Omental fat pad (tissue), 4 donors: ENCODE data around the gene ELAC1. TPM values are rescaled to one million over a fixed set of nuclear protein-coding genes. Genes with fewer than 3 reads are reported as not detected.
A peak's percentile ranks its signal among the peaks of the same experiment; 100 is the strongest.

Experiments used
- ATAC-seq: fragments of 150-250 bp; one replicate; pipeline ENCODE4 v1.9.1; 2016; ENCODE audit warnings: mild to moderate bottlenecking, moderate library complexity; ENCODE audit not compliant: low FRiP score
- DNase-seq: peaks from one replicate; pipeline ENCODE4 v3.0.0-alpha.2; 2019; ENCODE audit warnings: low spot score
- small RNA-seq: library from RNA; depleted of rRNA; stranded (forward); fragments of <200 nt; gene quantifications from one replicate; pipeline ENCODE3, GENCODE V24; 2016
- total RNA-seq, 4 donors: library from RNA; depleted of rRNA; stranded (reverse); fragments of >200 nt; gene quantifications; one replicate each; pipeline ENCODE4 v1.1.0, GENCODE V29; 2016
- TF ChIP-seq, protein P1 (sequence below), 3 donors: fragments of 450-650 bp; IDR thresholded peaks; one replicate each; pipeline ENCODE4 v1.5.1; 2016 to 2017; ENCODE audit warnings: antibody characterized with exemption in 3 of 3, mild to moderate bottlenecking in 3 of 3, moderate library complexity in 2 of 3

ELAC1 gene
- total RNA-seq, 4 donors from 2014 or later = 4.4 to 8.4 (median 5.5) TPM

DNA sequence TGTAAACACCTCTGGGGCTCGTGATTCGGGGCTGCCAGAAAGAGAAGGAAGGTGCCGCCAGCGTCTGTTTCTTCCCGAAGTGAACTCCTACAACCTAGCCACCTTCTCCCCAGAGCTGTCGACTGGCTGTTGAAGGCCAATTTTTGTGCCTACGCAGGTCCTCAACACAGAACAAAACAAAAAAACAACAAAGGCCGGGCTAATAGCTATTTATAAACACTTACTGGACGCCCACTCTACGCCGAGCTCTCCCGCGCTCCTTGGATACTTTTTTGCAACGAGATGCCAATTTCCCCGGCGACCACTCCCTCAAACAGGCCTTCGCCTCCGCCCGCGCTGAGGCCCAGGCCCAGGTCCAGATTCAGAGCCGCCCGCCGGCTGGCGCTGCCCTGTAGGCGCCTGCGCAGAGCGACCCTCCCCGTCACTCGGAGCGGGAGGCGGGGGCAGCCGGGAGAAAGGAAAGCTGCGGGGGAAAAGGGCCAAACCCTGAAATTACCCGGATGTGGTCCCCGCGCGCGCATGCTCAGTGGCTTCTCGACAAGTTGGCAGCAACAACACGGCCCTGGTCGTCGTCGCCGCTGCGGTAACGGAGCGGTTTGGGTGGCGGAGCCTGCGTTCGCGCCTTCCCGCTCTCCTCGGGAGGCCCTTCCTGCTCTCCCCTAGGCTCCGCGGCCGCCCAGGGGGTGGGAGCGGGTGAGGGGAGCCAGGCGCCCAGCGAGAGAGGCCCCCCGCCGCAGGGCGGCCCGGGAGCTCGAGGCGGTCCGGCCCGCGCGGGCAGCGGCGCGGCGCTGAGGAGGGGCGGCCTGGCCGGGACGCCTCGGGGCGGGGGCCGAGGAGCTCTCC, 62.1 kb downstream of the ELAC1 start, which contains the start of gene SMAD4:
Gene SMAD4 (plus strand): TSS at position 520 of the 843 bp plus-strand sequence. CDS start 16,834 bp downstream, outside the sequence.
- peak; percentile 96 for ATAC-seq
- peak; percentile 93 for DNase-seq
- TF ChIP-seq, protein P1, sequence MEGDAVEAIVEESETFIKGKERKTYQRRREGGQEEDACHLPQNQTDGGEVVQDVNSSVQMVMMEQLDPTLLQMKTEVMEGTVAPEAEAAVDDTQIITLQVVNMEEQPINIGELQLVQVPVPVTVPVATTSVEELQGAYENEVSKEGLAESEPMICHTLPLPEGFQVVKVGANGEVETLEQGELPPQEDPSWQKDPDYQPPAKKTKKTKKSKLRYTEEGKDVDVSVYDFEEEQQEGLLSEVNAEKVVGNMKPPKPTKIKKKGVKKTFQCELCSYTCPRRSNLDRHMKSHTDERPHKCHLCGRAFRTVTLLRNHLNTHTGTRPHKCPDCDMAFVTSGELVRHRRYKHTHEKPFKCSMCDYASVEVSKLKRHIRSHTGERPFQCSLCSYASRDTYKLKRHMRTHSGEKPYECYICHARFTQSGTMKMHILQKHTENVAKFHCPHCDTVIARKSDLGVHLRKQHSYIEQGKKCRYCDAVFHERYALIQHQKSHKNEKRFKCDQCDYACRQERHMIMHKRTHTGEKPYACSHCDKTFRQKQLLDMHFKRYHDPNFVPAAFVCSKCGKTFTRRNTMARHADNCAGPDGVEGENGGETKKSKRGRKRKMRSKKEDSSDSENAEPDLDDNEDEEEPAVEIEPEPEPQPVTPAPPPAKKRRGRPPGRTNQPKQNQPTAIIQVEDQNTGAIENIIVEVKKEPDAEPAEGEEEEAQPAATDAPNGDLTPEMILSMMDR (IDR thresholded peaks at IDR 0.05) = no peak

DNA sequence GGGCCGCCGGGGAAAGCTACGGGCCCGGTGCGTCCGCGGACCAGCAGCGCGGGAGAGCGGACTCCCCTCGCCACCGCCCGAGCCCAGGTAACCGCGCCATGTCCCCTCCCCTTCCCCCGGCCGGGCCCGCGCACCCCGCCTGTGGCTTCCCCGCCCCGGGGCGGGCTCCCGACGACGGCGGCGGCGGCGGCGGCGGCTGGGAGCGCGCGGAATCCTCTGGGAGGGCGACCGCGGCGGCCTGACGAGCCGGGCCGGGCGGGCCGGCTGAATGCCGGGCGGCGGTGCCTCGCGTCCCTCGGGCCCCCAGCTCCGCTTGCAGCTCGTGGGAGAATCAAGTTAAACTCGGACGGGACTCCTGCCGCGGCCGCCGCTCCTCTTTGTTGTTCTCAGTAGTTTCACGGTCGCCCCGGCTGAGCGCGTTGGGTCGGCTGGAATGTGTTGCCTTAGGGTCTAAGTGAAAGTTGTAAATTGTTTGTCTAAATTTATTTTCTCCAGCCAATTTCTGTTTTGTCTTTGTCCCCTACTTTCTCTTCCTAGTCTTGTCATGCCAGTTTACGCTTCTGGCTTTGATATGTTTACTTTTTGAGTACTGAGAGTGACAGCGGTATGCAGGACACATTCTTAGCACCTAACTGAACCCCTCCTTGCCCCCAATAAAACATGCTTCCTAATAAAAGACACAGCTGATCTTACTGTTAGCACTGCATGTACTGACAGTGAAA, 62.9 kb downstream of the ELAC1 start:
- TF ChIP-seq, protein P1 (IDR thresholded peaks at IDR 0.05) = no peak
- ATAC-seq = peak; percentile 82
- DNase-seq = peak; percentile 50

DNA sequence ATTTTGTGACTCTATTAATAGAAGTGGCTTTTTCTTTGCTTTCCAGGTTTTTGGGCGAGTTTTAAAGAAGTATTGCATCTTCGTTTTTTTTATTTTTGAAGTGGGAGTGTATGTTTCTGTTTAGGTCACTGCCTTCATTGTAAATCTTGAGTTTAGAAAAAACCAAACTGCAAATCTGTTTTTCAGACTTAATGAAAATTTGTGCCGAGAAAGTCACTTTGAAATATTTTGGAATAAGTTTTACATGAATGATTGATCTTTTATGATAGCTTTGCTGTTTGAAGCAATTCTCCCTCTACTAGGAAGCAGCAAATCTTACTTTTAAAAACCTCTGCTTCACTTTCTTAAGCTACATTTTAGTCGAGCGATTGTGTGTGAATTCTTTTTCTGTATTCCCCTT, 64.4 kb downstream of the ELAC1 start:
- ATAC-seq (no peak), DNase-seq (no peak)
- TF ChIP-seq, protein P1 (IDR thresholded peaks at IDR 0.05) = no peak

DNA sequence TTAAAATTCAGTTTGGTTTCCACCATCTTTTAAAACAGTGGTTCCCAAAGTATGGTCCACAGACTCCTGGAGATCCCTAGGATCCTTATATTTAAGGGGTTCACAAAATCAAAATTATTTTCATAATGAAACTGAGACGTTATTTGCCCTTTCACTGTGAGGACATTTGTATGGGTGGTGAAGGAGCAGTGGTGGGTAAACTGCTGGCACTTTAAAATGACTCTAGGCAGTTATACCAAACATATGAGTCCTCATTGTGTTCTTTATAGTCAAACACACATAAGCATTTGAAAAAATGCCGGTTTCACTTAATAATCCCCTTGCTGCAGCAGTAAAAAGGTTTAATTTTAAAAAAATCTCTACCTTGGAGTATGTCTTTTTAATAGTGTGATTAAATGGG, 69.4 kb downstream of the ELAC1 start:
- DNase-seq (no peak), ATAC-seq (no peak)
- TF ChIP-seq, protein P1 (IDR thresholded peaks at IDR 0.05) = no peak

Small RNA genes within 50 kb of the gene (small RNA-seq; reads per million reads assigned to genes)
- gene RF00019 = not detected

Other genes starting within 250 kb of the ELAC1 start
- 1 to 10 TPM; 1.1 to 3.5 (median 2.3) TPM for gene MRO, start 148.0 kb upstream of the ELAC1 start, total RNA-seq
- 10 to 100 TPM; 35.7 to 75.4 (median 43.2) TPM for gene ME2, start 88.9 kb upstream of the ELAC1 start, total RNA-seq
- 100 to 1,000 TPM in 2 of 4 donors, 10 to 100 TPM in 2; 86.7 to 104 (median 98.6) TPM for gene SMAD4, start 62.2 kb downstream of the ELAC1 start, total RNA-seq
- 10 to 100 TPM; 21.1 to 46.5 (median 29.3) TPM for gene MEX3C, start 229.6 kb downstream of the ELAC1 start, total RNA-seq